ENCODE data around the gene RIMS1. TPM values are rescaled to one million over a fixed set of nuclear protein-coding genes. Genes with fewer than 3 reads are reported as not detected.

The RIMS1 gene
- total RNA-seq, 1 experiment from 2014 or later, result 0.57 TPM

DNA sequence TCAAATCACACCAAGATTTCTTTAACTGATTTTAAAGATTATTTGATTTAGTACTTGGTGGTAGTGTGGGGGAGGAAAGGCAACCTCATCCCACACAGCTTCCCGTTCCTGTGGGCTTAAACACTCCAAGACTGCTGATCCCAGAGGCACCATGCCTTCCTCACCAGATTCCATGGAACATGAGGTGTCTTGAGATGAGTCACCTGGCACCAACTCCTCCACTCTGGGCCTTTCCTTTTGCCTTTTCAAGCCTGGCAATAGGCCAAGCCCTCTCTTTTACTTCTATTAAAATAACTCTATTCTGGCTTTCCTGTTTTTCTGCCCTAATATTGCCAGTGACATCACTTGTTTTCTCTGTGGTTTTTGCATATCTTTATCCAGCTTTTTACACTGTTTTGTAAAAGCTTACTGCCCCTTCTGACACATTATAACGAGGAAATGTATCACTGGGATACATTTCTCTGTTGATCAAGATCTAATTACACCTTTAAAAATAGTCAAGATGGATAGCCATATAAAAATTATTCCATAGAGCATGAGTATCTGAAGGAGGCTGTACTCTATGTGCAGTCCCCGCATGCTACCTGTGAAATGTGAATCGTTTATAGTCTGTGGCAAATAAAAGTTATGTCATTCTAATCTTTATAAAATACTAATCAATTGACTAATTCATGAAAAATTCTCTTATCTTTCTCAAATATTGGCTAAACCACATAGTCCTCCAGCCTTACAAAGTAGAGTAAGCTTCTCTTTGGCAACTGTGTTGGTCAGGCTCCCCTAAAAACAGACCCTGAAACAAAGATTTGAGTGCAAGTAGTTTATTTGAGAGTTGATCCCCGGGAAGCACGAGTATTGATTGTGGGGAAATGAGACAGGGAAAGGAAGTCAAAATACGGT, 477.7 kb downstream of the RIMS1 start:
- intact Hi-C loops (cut with micrococcal nuclease; ENCODE audit: unreplicated experiment), result loop anchor here (10.0 kb wide), 2 partner anchors 109 to 219 kb away; no protein-coding TSS in a partner anchor
- CTCF ChIA-PET, result interaction anchor here (0.9 kb wide), 1 partner anchor 15 kb away, joined by 3 read pairs; no protein-coding TSS in a partner anchor
- H3K4me3 Mint-ChIP-seq (ENCODE audit: low read depth, unreplicated experiment), result no peak overlapping the region
- TF ChIP-seq CTCF (IDR thresholded peaks at IDR 0.05; ENCODE audit: unreplicated experiment), result no peak
- DNase-seq, result peak; percentile 57
- peak overlapping the region; percentile 8 for H3K27ac Mint-ChIP-seq (ENCODE audit: unreplicated experiment)
- BruUV-seq (replicated peaks), result no TSS peak
- H3K9me3 Mint-ChIP-seq (ENCODE audit: low read depth, unreplicated experiment), result no peaks in the 10 kb centered on the region
- H3K36me3 Mint-ChIP-seq (ENCODE audit: insufficient read depth, unreplicated experiment), result no peaks in the 10 kb centered on the region
- H3K27me3 Mint-ChIP-seq (ENCODE audit: unreplicated experiment), result no peaks in the 10 kb centered on the region
- H3K4me1 Mint-ChIP-seq (ENCODE audit: low read depth, unreplicated experiment), result peaks cover 24% of the 10 kb centered on the region

- CTCF ChIA-PET, result no interaction called here
- Mint-ChIP-seq H3K27me3 (ENCODE audit: unreplicated experiment) (no peaks in the 10 kb centered on the region), H3K9me3 (ENCODE audit: low read depth, unreplicated experiment) (no peaks in the 10 kb centered on the region), H3K36me3 (ENCODE audit: insufficient read depth, unreplicated experiment) (no peaks in the 10 kb centered on the region), H3K27ac (ENCODE audit: unreplicated experiment) (no peak overlapping the region), H3K4me3 (ENCODE audit: low read depth, unreplicated experiment) (no peak overlapping the region), H3K4me1 (ENCODE audit: low read depth, unreplicated experiment) (peaks cover 24% of the 10 kb centered on the region)
- TF ChIP-seq CTCF (IDR thresholded peaks at IDR 0.05; ENCODE audit: unreplicated experiment), result no peak
- no peak for DNase-seq
- BruUV-seq (replicated peaks), result no TSS peak
- intact Hi-C loops (cut with micrococcal nuclease; ENCODE audit: unreplicated experiment), result loop anchor here (10.0 kb wide), 2 partner anchors 111 to 221 kb away; no protein-coding TSS in a partner anchor
These were observed 479.4 kb downstream of the RIMS1 start for GRCh38 chr6:72365773-72366172.

DNA sequence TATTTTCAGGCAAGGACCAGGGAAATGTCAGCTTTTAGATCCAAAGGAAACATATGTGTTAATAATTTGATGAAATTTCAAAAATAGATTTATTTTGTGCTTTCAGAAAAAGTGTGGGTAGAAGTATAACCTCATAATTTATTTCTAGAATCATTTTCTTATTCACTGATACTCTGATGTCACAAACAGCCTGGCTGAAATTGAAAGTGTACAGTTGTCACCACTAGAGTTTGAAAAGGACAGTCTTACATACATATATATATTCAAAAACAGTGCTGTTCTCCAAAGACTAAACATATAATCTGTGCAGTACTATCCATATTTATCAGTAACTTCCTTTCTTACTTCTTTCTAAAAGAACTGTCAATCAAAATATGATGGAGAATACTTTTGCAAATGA, 481.1 kb downstream of the RIMS1 start:
- intact Hi-C loops (cut with micrococcal nuclease; ENCODE audit: unreplicated experiment), result loop anchor here (10.0 kb wide), 2 partner anchors 113 to 223 kb away; no protein-coding TSS in a partner anchor
- peaks cover 24% of the 10 kb centered on the region for H3K4me1 Mint-ChIP-seq (ENCODE audit: low read depth, unreplicated experiment)
- DNase-seq, result no peak
- H3K27me3 Mint-ChIP-seq (ENCODE audit: unreplicated experiment), result no peaks in the 10 kb centered on the region
- CTCF ChIA-PET, result no interaction called here
- TF ChIP-seq CTCF (IDR thresholded peaks at IDR 0.05; ENCODE audit: unreplicated experiment), result no peak
- no peaks in the 10 kb centered on the region for H3K9me3 Mint-ChIP-seq (ENCODE audit: low read depth, unreplicated experiment)
- BruUV-seq (replicated peaks), result no TSS peak
- no peaks in the 10 kb centered on the region for H3K36me3 Mint-ChIP-seq (ENCODE audit: insufficient read depth, unreplicated experiment)
- H3K4me3 Mint-ChIP-seq (ENCODE audit: low read depth, unreplicated experiment), result no peak overlapping the region
- no peak overlapping the region for H3K27ac Mint-ChIP-seq (ENCODE audit: unreplicated experiment)

DNA sequence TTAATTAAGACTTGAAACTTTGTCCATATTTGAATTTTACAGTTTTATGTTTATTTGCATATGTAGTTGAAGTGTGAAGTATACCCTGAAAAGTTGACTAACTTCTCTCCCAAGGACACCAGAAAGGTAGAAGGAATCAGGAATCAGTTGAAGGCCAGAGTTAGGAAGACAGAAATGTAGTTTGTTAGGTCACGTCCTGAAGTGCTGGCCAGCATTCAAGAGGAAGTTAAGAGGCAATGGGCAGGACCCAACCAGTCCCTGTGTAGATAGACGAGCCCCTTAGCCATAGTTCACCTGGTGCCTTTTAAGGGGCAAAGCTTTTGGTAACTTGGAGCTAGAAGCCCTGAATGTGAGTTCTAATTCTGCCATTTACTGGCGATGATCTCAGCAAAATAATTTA, 485.1 kb downstream of the RIMS1 start:
- intact Hi-C loops (cut with micrococcal nuclease; ENCODE audit: unreplicated experiment), result no loop called here
- Mint-ChIP-seq H3K27ac (ENCODE audit: unreplicated experiment) (no peak overlapping the region), H3K36me3 (ENCODE audit: insufficient read depth, unreplicated experiment) (no peaks in the 10 kb centered on the region), H3K4me3 (ENCODE audit: low read depth, unreplicated experiment) (no peak overlapping the region), H3K9me3 (ENCODE audit: low read depth, unreplicated experiment) (no peaks in the 10 kb centered on the region), H3K27me3 (ENCODE audit: unreplicated experiment) (no peaks in the 10 kb centered on the region), H3K4me1 (ENCODE audit: low read depth, unreplicated experiment) (no peaks in the 10 kb centered on the region)
- no TSS peak for BruUV-seq (replicated peaks)
- TF ChIP-seq CTCF (IDR thresholded peaks at IDR 0.05; ENCODE audit: unreplicated experiment), result no peak
- CTCF ChIA-PET, result no interaction called here
- no peak for DNase-seq
